MCF 10A (cell line): ENCODE data around the gene MUC16. TPM values are rescaled to one million over a fixed set of nuclear protein-coding genes. Genes with fewer than 3 reads are reported as not detected.
"Not testable (repeated sequence)": the region's sequence is repeated elsewhere in the genome, so short reads cannot be mapped to it uniquely, and the experiment has no call there.

Experiments
- BruUV-seq: library from RNA; stranded (reverse); fragments of 400-500 nt; replicated peaks from 2 replicates; lab custom pipeline; 2021; lab: Mats Ljungman, UMichigan
- CTCF ChIA-PET: fragments of 300-600 bp; sonication (Branson Sonifier 250); formaldehyde crosslinking; extraction: SDS; loops from one replicate; lab custom pipeline; 2021; ENCODE audit warnings: antibody characterized with exemption, inconsistent platforms; lab: Yijun Ruan, JAX
- POLR2A ChIA-PET: fragments of 300-600, 350-650 bp; sonication (Branson Sonifier 250); formaldehyde crosslinking; extraction: SDS; loops from one replicate; lab custom pipeline; 2020; ENCODE audit warnings: antibody characterized with exemption, inconsistent platforms; lab: Yijun Ruan, JAX
- DNase-seq: peaks from one replicate; pipeline ENCODE4 v3.0.0-alpha.2; 2018; ENCODE audit not compliant: unreplicated experiment
- H3K27ac Mint-ChIP-seq: one replicate; pipeline ENCODE4 v1.8.0; 2022; ENCODE audit warnings: mild to moderate bottlenecking, low read depth, mixed read lengths; ENCODE audit not compliant: unreplicated experiment
- H3K27me3 Mint-ChIP-seq: one replicate; pipeline ENCODE4 v1.8.0; 2022; ENCODE audit warnings: mixed read lengths; ENCODE audit not compliant: insufficient read depth, unreplicated experiment
- H3K36me3 Mint-ChIP-seq: one replicate; pipeline ENCODE4 v1.8.0; 2022; ENCODE audit warnings: mild to moderate bottlenecking, moderate library complexity, mixed read lengths; ENCODE audit not compliant: insufficient read depth, unreplicated experiment
- H3K4me1 Mint-ChIP-seq: one replicate; pipeline ENCODE4 v1.8.0; 2022; ENCODE audit warnings: mixed read lengths; ENCODE audit not compliant: insufficient read depth, unreplicated experiment
- H3K4me3 Mint-ChIP-seq: one replicate; pipeline ENCODE4 v1.8.0; 2022; ENCODE audit warnings: mild to moderate bottlenecking, moderate library complexity, mixed read lengths; ENCODE audit not compliant: unreplicated experiment
- H3K9me3 Mint-ChIP-seq: one replicate; pipeline ENCODE4 v1.8.0; 2022; ENCODE audit warnings: mixed read lengths; ENCODE audit not compliant: unreplicated experiment
- intact Hi-C: fragments of 100-400 bp; cut with micrococcal nuclease; formaldehyde crosslinking; loops from 2 replicates; pipeline ENCODE4 v1.14.1; 2022
- total RNA-seq: library from RNA; stranded (reverse); gene quantifications from 2 replicates; pipeline ENCODE4 v1.2.3, GENCODE V29; 2022
- TF ChIP-seq, protein P1 (sequence below): fragments of 200-600 bp; IDR thresholded peaks from one replicate; pipeline ENCODE4 v1.8.0; 2022; ENCODE audit warnings: antibody characterized with exemption, mild to moderate bottlenecking; ENCODE audit not compliant: unreplicated experiment

MUC16 gene
- total RNA-seq, 1 experiment from 2014 or later, result 0.05 TPM

GRCh38 chr19:9054765-9055164 is 44.6 kb upstream of the MUC16 start:
- Mint-ChIP-seq H3K9me3 (no peaks in the 10 kb centered on the region), H3K36me3 (no peaks in the 10 kb centered on the region), H3K4me1 (peaks cover 10% of the 10 kb centered on the region), H3K27me3 (no peaks in the 10 kb centered on the region), H3K27ac (peak overlapping the region; percentile 75), H3K4me3 (no peak overlapping the region)
- intact Hi-C loops, result no loop called here
- DNase-seq, result peak; percentile 43
- BruUV-seq, result no TSS peak
- POLR2A ChIA-PET, result interaction anchor here (0.9 kb wide), 1 partner anchor 35 kb away, joined by 3 read pairs; no protein-coding TSS in a partner anchor
- CTCF ChIA-PET, result interaction anchor here (0.6 kb wide), 1 partner anchor 13 kb away, joined by 4 read pairs; no protein-coding TSS in a partner anchor
- TF ChIP-seq, protein P1, sequence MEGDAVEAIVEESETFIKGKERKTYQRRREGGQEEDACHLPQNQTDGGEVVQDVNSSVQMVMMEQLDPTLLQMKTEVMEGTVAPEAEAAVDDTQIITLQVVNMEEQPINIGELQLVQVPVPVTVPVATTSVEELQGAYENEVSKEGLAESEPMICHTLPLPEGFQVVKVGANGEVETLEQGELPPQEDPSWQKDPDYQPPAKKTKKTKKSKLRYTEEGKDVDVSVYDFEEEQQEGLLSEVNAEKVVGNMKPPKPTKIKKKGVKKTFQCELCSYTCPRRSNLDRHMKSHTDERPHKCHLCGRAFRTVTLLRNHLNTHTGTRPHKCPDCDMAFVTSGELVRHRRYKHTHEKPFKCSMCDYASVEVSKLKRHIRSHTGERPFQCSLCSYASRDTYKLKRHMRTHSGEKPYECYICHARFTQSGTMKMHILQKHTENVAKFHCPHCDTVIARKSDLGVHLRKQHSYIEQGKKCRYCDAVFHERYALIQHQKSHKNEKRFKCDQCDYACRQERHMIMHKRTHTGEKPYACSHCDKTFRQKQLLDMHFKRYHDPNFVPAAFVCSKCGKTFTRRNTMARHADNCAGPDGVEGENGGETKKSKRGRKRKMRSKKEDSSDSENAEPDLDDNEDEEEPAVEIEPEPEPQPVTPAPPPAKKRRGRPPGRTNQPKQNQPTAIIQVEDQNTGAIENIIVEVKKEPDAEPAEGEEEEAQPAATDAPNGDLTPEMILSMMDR, result no peak

DNA sequence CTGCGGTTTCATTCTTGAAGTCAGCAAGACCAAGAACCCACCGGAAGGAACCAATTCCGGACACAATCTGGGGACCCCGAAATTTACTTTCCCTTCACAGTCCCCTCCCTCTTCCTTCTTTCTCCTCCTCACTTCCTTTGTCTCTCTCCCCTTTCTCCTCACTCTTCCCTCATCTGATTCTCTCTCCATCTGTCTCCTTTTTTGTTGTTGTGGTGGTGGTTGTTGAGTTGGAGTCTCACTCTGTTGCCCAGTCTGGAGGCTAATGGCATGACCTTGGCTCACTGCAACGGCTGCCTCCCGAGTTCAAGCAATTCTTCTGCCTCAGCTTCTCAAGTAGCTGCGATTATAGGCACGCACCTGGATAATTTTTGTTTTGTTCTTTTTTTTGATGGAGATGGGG is 44.0 kb upstream of the MUC16 start:
- H3K4me1 Mint-ChIP-seq, result peaks cover 7% of the 10 kb centered on the region
- no peak overlapping the region for H3K4me3 Mint-ChIP-seq
- no peak for DNase-seq
- BruUV-seq, result no TSS peak
- no peaks in the 10 kb centered on the region for H3K36me3 Mint-ChIP-seq
- no peaks in the 10 kb centered on the region for H3K9me3 Mint-ChIP-seq
- intact Hi-C loops, result no loop called here
- ChIA-PET CTCF (interaction anchor here (0.6 kb wide), 1 partner anchor 12 kb away, joined by 4 read pairs; no protein-coding TSS in a partner anchor), POLR2A (no interaction called here)
- no peaks in the 10 kb centered on the region for H3K27me3 Mint-ChIP-seq
- TF ChIP-seq, protein P1, result no peak
- no peak overlapping the region for H3K27ac Mint-ChIP-seq

DNA sequence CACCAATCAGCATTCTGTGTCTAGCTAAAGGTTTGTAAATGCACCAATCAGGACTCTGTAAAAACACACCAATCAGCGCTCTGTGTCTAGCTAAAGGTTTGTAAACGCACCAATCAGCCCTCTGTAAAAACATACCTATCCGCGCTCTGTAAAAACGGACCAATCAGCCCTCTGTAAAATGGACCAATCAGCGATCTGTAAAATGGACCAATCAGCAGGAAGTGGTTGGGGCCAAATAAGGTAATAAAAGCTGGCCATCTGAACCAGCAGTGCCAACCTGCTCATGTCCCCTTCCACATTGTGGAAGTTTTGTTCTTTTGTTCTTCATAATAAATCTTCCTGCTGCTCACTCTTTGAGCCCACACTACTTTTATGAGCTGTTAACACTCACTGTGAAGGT is 43.5 kb upstream of the MUC16 start:
- H3K36me3 Mint-ChIP-seq, POLR2A ChIA-PET, H3K27me3 Mint-ChIP-seq, H3K9me3 Mint-ChIP-seq, H3K4me3 Mint-ChIP-seq, H3K4me1 Mint-ChIP-seq, BruUV-seq, DNase-seq, intact Hi-C loops, H3K27ac Mint-ChIP-seq: not testable (repeated sequence)
- CTCF ChIA-PET, result interaction anchor here (1.3 kb wide), 1 partner anchor 399 kb away, joined by 8 read pairs; no protein-coding TSS in a partner anchor

DNA sequence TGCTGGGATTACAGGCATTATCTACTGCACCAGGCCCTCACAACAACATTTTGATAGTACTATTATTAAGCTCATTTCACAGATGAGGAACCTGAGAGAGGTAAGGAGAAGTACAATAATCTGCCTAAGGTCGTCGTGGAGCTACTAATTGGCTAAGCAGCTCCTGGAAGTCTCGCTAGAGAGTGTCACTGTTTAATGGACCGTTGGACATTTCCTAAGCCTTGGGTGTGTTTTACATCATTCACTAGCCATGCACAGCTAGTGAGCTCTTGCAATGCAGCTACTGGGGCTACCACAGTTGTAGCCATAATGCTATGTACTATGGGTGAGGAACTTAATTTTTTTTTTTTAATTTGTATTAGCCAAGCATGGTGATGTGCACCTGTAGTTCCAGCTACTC is 42.7 kb upstream of the MUC16 start:
- Mint-ChIP-seq H3K4me1 (peaks cover 6% of the 10 kb centered on the region), H3K27me3 (no peaks in the 10 kb centered on the region), H3K9me3 (no peaks in the 10 kb centered on the region), H3K27ac (no peak overlapping the region), H3K4me3 (no peak overlapping the region), H3K36me3 (no peaks in the 10 kb centered on the region)
- ChIA-PET POLR2A (no interaction called here), CTCF (interaction anchor here (0.6 to 1.3 kb wide), 5 partner anchors 16 to 1892 kb away, joined by 3 to 8 read pairs (median 4); no protein-coding TSS in a partner anchor)
- TF ChIP-seq, protein P1, result no peak
- intact Hi-C loops, result no loop called here
- BruUV-seq, result no TSS peak
- no peak for DNase-seq
